SU-DHL-6 (cell line): ENCODE results near the gene ZDHHC1.

Experiments used
- H2AFZ ChIP-seq: fragments of 200-600 bp; sonication (generic); 2 replicates; pipeline ENCODE4 v1.6.1; 2014; ENCODE audit warnings: low read depth, mild to moderate bottlenecking, moderate library complexity, mixed read lengths, antibody characterized with exemption, low read length; ENCODE audit not compliant: severe bottlenecking
- H3F3A ChIP-seq: fragments of 200-600 bp; shearing (Covaris generic); 2 replicates; pipeline ENCODE4 v1.6.0; 2016; ENCODE audit warnings: antibody characterized with exemption, mild to moderate bottlenecking; ENCODE audit not compliant: insufficient read depth
- H3K27ac ChIP-seq: fragments of 200-600 bp; sonication (generic); 2 replicates; pipeline ENCODE4 v1.5.1; 2016; ENCODE audit warnings: low read depth, mild to moderate bottlenecking, low read length, moderate library complexity, mixed read lengths
- H3K27me3 ChIP-seq: fragments of 200-600 bp; sonication (generic), shearing (Covaris generic); 2 replicates; pipeline ENCODE4 v1.6.0; 2014; ENCODE audit warnings: mild to moderate bottlenecking, low read length
- H3K36me3 ChIP-seq: fragments of 200-600 bp; sonication (generic); 2 replicates; pipeline ENCODE4 v1.6.1; 2014; ENCODE audit warnings: mild to moderate bottlenecking, low read length, mixed read lengths
- H3K4me2 ChIP-seq: fragments of 300-600, 200-600 bp; shearing (Covaris generic), sonication (generic); 2 replicates; pipeline ENCODE4 v1.6.0; 2014; ENCODE audit warnings: low read length, low read depth, mild to moderate bottlenecking; ENCODE audit not compliant: poor library complexity, severe bottlenecking
- H3K4me3 ChIP-seq: fragments of 200-600 bp; sonication (generic); 2 replicates; pipeline ENCODE4 v1.5.1; 2014; ENCODE audit warnings: antibody characterized with exemption, low read length, mild to moderate bottlenecking, mixed read lengths; ENCODE audit not compliant: insufficient read depth, poor library complexity, severe bottlenecking
- H3K79me2 ChIP-seq: fragments of 200-600 bp; sonication (generic); 2 replicates; pipeline ENCODE4 v1.6.1; 2014; ENCODE audit warnings: mild to moderate bottlenecking, low read length, moderate library complexity; ENCODE audit not compliant: insufficient read depth
- H3K9ac ChIP-seq: fragments of 200-600 bp; sonication (generic); 2 replicates; pipeline ENCODE4 v1.7.0; 2014; ENCODE audit warnings: mild to moderate bottlenecking, low read length
- H3K9me2 ChIP-seq: fragments of 200-600 bp; sonication (generic); replicated peaks from 2 replicates; pipeline ENCODE4 v1.6.1; 2014; ENCODE audit warnings: low read length; ENCODE audit not compliant: insufficient read depth
- H3K9me3 ChIP-seq: fragments of 200-600 bp; sonication (generic); 2 replicates; pipeline ENCODE4 v1.6.1; 2014; ENCODE audit warnings: low read length, mixed read lengths; ENCODE audit not compliant: insufficient read depth
- H4K20me1 ChIP-seq: fragments of 200-600 bp; sonication (generic); 2 replicates; pipeline ENCODE4 v1.6.1; 2014; ENCODE audit warnings: low read depth, mild to moderate bottlenecking, antibody characterized with exemption, low read length, moderate library complexity, mixed read lengths
- EZH2phosphoT487 ChIP-seq: fragments of 200-600 bp; sonication (generic), shearing (Covaris generic); conservative IDR thresholded peaks from 2 replicates; pipeline ENCODE4 v1.6.1; 2018; ENCODE audit warnings: mild to moderate bottlenecking, antibody characterized with exemption, low read length, moderate library complexity, mixed read lengths
- TF ChIP-seq, protein P1 (sequence below): fragments of 200-600 bp; sonication (generic); IDR thresholded peaks from one replicate; pipeline ENCODE4 v1.5.1; 2017; ENCODE audit warnings: antibody characterized with exemption, mild to moderate bottlenecking, low read length, moderate library complexity; ENCODE audit not compliant: insufficient read depth, poor library complexity, severe bottlenecking

ZDHHC1 gene

DNA sequence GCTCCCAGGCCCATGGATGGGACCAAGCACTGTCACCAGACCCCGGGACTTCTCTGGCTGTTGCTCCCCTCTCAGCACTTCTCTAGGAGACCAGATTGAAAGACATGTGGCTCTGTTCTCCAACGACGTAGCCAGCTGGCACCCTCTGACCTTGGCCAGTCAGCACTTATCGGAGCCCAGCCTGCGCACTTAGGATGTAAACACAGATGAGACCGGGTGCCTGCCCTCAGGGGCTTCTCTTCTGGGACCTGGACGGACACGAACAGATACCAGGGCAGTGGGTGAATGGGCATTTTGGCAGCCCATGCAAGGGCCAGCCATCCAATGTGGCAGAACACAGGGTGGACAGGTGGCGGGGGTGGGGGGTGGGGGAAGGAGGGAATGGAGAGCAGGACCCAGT lies 6.6 kb downstream of the ZDHHC1 start:
- no peaks in the 10 kb centered on the region for H3K36me3 ChIP-seq
- no peaks in the 10 kb centered on the region for H3K9me3 ChIP-seq
- no peak overlapping the region for H3K9ac ChIP-seq
- no peaks in the 10 kb centered on the region for H3F3A ChIP-seq
- H3K9me2 ChIP-seq, result no peaks in the 10 kb centered on the region
- H3K27ac ChIP-seq, result no peak overlapping the region
- no peaks in the 10 kb centered on the region for H4K20me1 ChIP-seq
- H2AFZ ChIP-seq, result no peak overlapping the region
- no peak for TF ChIP-seq EZH2phosphoT487
- TF ChIP-seq, protein P1, sequence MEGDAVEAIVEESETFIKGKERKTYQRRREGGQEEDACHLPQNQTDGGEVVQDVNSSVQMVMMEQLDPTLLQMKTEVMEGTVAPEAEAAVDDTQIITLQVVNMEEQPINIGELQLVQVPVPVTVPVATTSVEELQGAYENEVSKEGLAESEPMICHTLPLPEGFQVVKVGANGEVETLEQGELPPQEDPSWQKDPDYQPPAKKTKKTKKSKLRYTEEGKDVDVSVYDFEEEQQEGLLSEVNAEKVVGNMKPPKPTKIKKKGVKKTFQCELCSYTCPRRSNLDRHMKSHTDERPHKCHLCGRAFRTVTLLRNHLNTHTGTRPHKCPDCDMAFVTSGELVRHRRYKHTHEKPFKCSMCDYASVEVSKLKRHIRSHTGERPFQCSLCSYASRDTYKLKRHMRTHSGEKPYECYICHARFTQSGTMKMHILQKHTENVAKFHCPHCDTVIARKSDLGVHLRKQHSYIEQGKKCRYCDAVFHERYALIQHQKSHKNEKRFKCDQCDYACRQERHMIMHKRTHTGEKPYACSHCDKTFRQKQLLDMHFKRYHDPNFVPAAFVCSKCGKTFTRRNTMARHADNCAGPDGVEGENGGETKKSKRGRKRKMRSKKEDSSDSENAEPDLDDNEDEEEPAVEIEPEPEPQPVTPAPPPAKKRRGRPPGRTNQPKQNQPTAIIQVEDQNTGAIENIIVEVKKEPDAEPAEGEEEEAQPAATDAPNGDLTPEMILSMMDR, result no peak
- no peaks in the 10 kb centered on the region for H3K27me3 ChIP-seq
- no peak overlapping the region for H3K4me2 ChIP-seq
- no peaks in the 10 kb centered on the region for H3K79me2 ChIP-seq
- H3K4me3 ChIP-seq, result no peak overlapping the region

DNA sequence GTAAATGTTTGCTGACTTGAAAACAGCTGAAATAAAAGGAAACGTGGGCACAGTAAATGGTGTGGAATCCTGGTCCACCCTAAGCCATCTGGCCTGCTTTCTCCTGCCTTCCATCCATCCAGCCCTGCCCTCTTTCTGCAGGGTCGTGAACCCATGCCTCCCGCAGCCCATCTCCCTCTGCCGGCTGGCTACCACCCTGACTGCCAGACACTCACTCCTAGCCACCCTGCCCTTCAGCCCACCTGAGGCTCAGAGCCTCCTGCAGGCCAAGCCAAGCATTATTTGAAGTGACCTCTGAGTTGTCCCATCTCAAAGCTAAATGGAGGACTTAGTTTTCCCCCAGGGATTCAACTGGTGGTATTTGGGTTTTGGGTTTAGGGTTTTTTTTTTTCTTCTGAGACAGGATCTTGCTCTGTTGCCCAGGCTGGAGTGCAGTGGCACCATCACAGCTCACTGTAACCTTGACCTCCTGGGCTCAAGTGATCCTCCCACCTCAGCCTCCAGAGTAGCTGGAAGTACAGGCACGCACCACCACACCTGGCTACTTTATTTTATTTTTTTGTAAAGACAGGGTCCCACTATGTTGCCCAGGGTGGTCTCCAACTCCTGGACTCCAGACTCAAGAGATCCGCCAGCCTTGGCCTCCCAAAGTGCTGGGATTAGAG lies 8.4 kb downstream of the ZDHHC1 start:
- TF ChIP-seq, protein P1, result no peak
- no peak for TF ChIP-seq EZH2phosphoT487
- no peaks in the 10 kb centered on the region for H3K79me2 ChIP-seq
- H2AFZ ChIP-seq, result no peak overlapping the region
- no peaks in the 10 kb centered on the region for H3F3A ChIP-seq
- H3K36me3 ChIP-seq, result no peaks in the 10 kb centered on the region
- no peak overlapping the region for H3K4me2 ChIP-seq
- no peak overlapping the region for H3K4me3 ChIP-seq
- H3K9ac ChIP-seq, result no peak overlapping the region
- H3K9me2 ChIP-seq, result no peaks in the 10 kb centered on the region
- no peak overlapping the region for H3K27ac ChIP-seq
- no peaks in the 10 kb centered on the region for H3K27me3 ChIP-seq
- H3K9me3 ChIP-seq, result no peaks in the 10 kb centered on the region
- H4K20me1 ChIP-seq, result no peaks in the 10 kb centered on the region

DNA sequence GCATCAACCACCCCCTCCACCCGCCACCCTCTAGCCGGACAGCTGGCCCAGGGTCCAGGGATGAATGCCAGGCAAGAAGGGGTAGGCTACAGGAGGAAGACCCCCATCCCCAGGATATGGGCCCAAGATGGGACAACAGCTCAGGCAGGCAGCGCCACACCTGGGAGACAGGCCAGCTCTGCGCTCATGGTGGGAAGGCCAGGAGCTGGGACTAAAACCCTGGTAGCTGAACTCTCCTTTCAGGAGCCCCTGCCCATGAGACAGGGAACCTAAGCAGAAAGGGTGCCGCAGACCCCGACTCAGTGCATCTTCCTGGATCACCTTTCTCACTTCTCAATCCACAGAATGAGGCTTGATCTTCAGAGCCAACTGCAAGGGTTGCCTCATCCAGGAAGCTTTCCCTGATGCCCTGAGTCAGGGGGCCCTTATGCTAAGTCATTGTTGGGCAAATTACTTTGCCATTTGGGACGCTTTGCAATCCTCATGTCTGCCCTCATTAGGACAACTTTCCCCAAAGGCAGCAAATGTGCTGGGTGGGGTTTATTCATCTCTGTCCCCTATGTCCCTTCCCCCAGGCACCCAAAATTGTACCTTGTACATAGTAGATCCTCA lies 9.0 kb downstream of the ZDHHC1 start:
- TF ChIP-seq, protein P1, result no peak
- TF ChIP-seq EZH2phosphoT487, result no peak
- H3K4me2 ChIP-seq, result no peak overlapping the region
- no peak overlapping the region for H2AFZ ChIP-seq
- H3K36me3 ChIP-seq, result no peaks in the 10 kb centered on the region
- H3K9me3 ChIP-seq, result no peaks in the 10 kb centered on the region
- H3K79me2 ChIP-seq, result no peaks in the 10 kb centered on the region
- H3K27me3 ChIP-seq, result no peaks in the 10 kb centered on the region
- H3K4me3 ChIP-seq, result no peak overlapping the region
- H3K9ac ChIP-seq, result no peak overlapping the region
- no peaks in the 10 kb centered on the region for H4K20me1 ChIP-seq
- H3F3A ChIP-seq, result no peaks in the 10 kb centered on the region
- no peaks in the 10 kb centered on the region for H3K9me2 ChIP-seq
- H3K27ac ChIP-seq, result no peak overlapping the region
